Uterus (tissue), 4 donors: ENCODE measurements around the gene BCO1. TPM values are rescaled to one million over a fixed set of nuclear protein-coding genes. Genes with fewer than 3 reads are reported as not detected.
"Not testable (repeated sequence)": the region's sequence is repeated elsewhere in the genome, so short reads cannot be mapped to it uniquely, and the experiment has no call there.

Experiments used
- DNase-seq, 2 donors: peaks; one replicate each; pipeline ENCODE4 v3.0.0-alpha.2; 2019 to 2020
- H3K27ac ChIP-seq, 2 donors: fragments of 200-600 bp; sonication (generic); 1 replicate in 1 of 2; 2 replicates in 1 of 2; pipeline ENCODE4 v1.5.1; 2016 to 2018
- H3K27me3 ChIP-seq, 2 donors: fragments of 200-600 bp; sonication (generic); one replicate each; pipeline ENCODE4 v1.5.1; 2018 to 2019; ENCODE audit warnings: control low read depth in 1 of 2
- H3K36me3 ChIP-seq, 2 donors: fragments of 200-600 bp; sonication (generic); one replicate each; pipeline ENCODE4 v1.5.1; 2019; ENCODE audit warnings: control low read depth in 1 of 2
- H3K4me1 ChIP-seq, 2 donors: fragments of 200-600 bp; sonication (generic); one replicate each; pipeline ENCODE4 v1.5.1; 2018 to 2019; ENCODE audit warnings: control low read depth in 1 of 2
- H3K4me3 ChIP-seq, 2 donors: fragments of 200-600 bp; sonication (generic); 1 replicate in 1 of 2; 2 replicates in 1 of 2; pipeline ENCODE4 v1.5.1; 2018 to 2019; ENCODE audit warnings: mild to moderate bottlenecking in 1 of 2
- H3K9me3 ChIP-seq, 2 donors: fragments of 200-600 bp; sonication (generic); one replicate each; pipeline ENCODE4 v1.5.1; 2019; ENCODE audit warnings: control low read depth in 1 of 2
- POLR2A ChIP-seq, 2 donors: fragments of 450-650 bp; IDR thresholded peaks; one replicate each; pipeline ENCODE4 v1.6.1; 2016; ENCODE audit warnings: antibody characterized with exemption in 2 of 2, mild to moderate bottlenecking in 1 of 2, moderate library complexity in 1 of 2
- intact Hi-C: fragments of 100-400 bp; cut with DNase I; formaldehyde crosslinking; loops from one replicate; pipeline ENCODE4 v1.15.1; 2023; ENCODE audit warnings: low total_unique reads
- total RNA-seq, 4 donors: library from RNA; depleted of rRNA in 3 of 4; stranded (reverse); fragments of >200 nt in 3 of 4; gene quantifications; one replicate each; pipeline versions ENCODE4 v1.1.0 to v1.2.4, GENCODE V29; 2014 to 2023
- TF ChIP-seq, protein P1 (sequence below), 4 experiments: fragments of 200-600 bp in 2 of 4; fragments of 450-650 bp in 2 of 4; sonication (generic) in 2 of 4; IDR thresholded peaks; one replicate each; pipeline ENCODE4 v1.5.1; 2016 to 2019; ENCODE audit warnings: antibody characterized with exemption in 4 of 4, mild to moderate bottlenecking in 2 of 4, moderate library complexity in 1 of 4
- donor health status: DM: yes; HTN: yes; CAD: no.

The BCO1 gene
- total RNA-seq, 4 donors from 2014 or later = 0.27 to 2.6 (median 0.97) TPM; not detected in 1

- Histone ChIP-seq H3K9me3 (no peaks in the 10 kb centered on the region), H3K4me1 (no peaks in the 10 kb centered on the region), H3K27ac (no peak overlapping the region), H3K4me3 (no peak overlapping the region), H3K27me3 (no peaks in the 10 kb centered on the region), H3K36me3 (no peaks in the 10 kb centered on the region)
- no peak for DNase-seq
- intact Hi-C loops = no loop called here
- no peak for TF ChIP-seq POLR2A (IDR thresholded peaks at IDR 0.05)
- TF ChIP-seq, protein P1, sequence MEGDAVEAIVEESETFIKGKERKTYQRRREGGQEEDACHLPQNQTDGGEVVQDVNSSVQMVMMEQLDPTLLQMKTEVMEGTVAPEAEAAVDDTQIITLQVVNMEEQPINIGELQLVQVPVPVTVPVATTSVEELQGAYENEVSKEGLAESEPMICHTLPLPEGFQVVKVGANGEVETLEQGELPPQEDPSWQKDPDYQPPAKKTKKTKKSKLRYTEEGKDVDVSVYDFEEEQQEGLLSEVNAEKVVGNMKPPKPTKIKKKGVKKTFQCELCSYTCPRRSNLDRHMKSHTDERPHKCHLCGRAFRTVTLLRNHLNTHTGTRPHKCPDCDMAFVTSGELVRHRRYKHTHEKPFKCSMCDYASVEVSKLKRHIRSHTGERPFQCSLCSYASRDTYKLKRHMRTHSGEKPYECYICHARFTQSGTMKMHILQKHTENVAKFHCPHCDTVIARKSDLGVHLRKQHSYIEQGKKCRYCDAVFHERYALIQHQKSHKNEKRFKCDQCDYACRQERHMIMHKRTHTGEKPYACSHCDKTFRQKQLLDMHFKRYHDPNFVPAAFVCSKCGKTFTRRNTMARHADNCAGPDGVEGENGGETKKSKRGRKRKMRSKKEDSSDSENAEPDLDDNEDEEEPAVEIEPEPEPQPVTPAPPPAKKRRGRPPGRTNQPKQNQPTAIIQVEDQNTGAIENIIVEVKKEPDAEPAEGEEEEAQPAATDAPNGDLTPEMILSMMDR (IDR thresholded peaks at IDR 0.05) = no peak
These were observed 18.1 kb upstream of the BCO1 start for GRCh38 chr16:81220349-81220748.

DNA sequence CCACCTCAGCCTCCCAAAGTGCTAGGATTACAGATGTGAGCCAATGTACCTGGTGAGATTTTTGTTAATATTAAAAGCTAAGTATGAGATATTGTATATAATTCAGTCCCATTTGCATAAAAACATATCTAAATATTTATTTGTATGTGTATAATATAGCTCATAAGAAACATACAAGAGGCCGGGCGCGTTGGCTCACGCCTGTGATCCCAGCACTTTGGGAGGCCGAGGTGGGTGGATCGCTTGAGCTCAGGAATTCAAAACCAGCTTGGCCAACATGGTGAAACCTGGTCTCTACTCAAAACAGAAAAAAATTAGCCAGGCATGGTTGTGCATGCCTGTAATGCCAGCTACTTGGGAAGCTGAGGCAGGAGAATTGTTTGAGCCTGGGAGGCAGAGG lies 16.8 kb upstream of the BCO1 start:
- intact Hi-C loops = no loop called here
- Histone ChIP-seq H3K4me3 (no peak overlapping the region), H3K36me3 (no peaks in the 10 kb centered on the region), H3K27ac (no peak overlapping the region), H3K4me1 (no peaks in the 10 kb centered on the region), H3K27me3 (no peaks in the 10 kb centered on the region), H3K9me3 (no peaks in the 10 kb centered on the region)
- TF ChIP-seq, protein P1 (IDR thresholded peaks at IDR 0.05) = no peak
- TF ChIP-seq POLR2A (IDR thresholded peaks at IDR 0.05) = no peak
- no peak for DNase-seq

DNA sequence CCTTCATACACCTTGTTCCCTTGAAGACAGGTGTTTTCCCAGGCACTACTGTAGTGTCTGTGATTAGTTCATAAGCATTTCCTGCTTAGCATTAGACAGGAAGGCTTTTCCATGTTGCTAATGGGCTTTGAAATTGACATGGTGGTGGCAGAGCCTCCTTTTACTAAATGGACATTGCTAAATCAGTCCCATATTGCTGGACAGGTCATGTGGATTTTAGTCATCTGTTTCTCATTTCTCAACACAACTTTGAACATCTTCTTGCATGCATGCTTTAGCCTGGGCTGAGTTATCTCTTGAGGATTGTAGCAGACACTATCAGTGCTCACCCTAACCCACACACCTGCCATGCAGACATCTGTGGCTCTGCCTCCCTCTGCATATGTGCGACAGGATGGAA lies 13.7 kb upstream of the BCO1 start:
- intact Hi-C loops = no loop called here

GRCh38 chr16:81225697-81226096 lies 12.8 kb upstream of the BCO1 start:
- H3K27me3 ChIP-seq, H3K27ac ChIP-seq, H3K4me1 ChIP-seq, DNase-seq, H3K9me3 ChIP-seq, intact Hi-C loops, H3K4me3 ChIP-seq, H3K36me3 ChIP-seq: not testable (repeated sequence)

More for the DNA sequence above, 13.7 kb upstream of the BCO1 start:
- no peaks in the 10 kb centered on the region for H3K4me1 ChIP-seq
- H3K4me3 ChIP-seq = no peak overlapping the region
- no peaks in the 10 kb centered on the region for H3K36me3 ChIP-seq
- H3K9me3 ChIP-seq = no peaks in the 10 kb centered on the region
- no peak overlapping the region for H3K27ac ChIP-seq
- DNase-seq = no peak
- TF ChIP-seq POLR2A (IDR thresholded peaks at IDR 0.05) = no peak
- TF ChIP-seq, protein P1 (IDR thresholded peaks at IDR 0.05) = no peak
- H3K27me3 ChIP-seq = no peaks in the 10 kb centered on the region

DNA sequence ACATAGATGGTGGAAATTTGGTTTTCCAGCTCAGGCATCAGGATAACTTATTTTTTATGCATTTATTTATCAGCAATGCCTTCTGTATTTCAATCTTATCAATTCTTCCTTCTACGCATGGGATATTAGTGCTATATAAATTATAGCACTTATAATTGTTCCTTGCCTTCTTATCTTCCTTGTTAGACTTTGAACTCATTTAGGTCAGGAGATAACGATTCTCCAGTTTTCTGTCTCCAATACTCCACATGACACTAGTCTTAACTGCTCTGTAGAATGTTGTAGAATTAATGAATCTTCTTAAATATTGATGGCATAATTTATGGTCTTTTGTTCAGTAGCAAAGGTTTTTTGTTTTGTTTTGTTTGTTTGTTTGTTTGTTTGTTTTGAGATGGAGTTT lies 10.7 kb upstream of the BCO1 start:
- H3K9me3 ChIP-seq = no peaks in the 10 kb centered on the region
- no peak overlapping the region for H3K27ac ChIP-seq
- no peaks in the 10 kb centered on the region for H3K36me3 ChIP-seq
- intact Hi-C loops = no loop called here
- DNase-seq = no peak
- no peaks in the 10 kb centered on the region for H3K27me3 ChIP-seq
- H3K4me1 ChIP-seq = no peaks in the 10 kb centered on the region
- no peak for TF ChIP-seq POLR2A (IDR thresholded peaks at IDR 0.05)
- TF ChIP-seq, protein P1 (IDR thresholded peaks at IDR 0.05) = no peak
- H3K4me3 ChIP-seq = no peak overlapping the region

DNA sequence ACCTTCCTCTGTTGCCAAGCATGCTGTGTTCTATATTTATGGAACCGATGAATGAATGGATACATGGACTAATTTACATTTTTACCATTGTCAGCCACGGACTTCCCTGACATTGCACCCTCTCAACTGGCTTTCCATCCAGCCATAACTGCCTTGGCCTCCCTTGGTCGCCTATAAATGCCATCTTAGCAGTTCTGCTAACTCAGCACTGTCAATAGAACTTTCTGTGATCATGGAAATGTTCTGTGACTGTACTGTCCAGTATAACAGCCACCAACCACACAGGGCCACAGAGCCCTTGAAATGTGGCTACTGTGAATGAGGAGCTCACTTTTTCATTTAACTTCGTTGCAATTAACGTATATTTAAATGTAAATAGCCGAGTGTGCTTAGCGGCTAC lies 8.7 kb upstream of the BCO1 start:
- no peak for DNase-seq
- H3K27me3 ChIP-seq = no peaks in the 10 kb centered on the region
- H3K27ac ChIP-seq = no peak overlapping the region
- no peaks in the 10 kb centered on the region for H3K36me3 ChIP-seq
- H3K9me3 ChIP-seq = no peaks in the 10 kb centered on the region
- TF ChIP-seq POLR2A (IDR thresholded peaks at IDR 0.05) = no peak
- TF ChIP-seq, protein P1 (IDR thresholded peaks at IDR 0.05) = no peak
- intact Hi-C loops = no loop called here
- no peak overlapping the region for H3K4me3 ChIP-seq
- no peaks in the 10 kb centered on the region for H3K4me1 ChIP-seq
